NT2/D1 (cell line): ENCODE results near the gene CCR1.

Source experiments
- SUZ12 ChIP-seq: IDR thresholded peaks from 2 replicates; pipeline ENCODE4 v1.6.1; 2011; ENCODE audit not compliant: insufficient read length, insufficient read depth; ENCODE audit errors: extremely low read depth
- YY1 ChIP-seq: IDR thresholded peaks from 2 replicates; pipeline ENCODE4 v1.6.1; 2011; ENCODE audit not compliant: insufficient read length, insufficient read depth
- ZNF274 ChIP-seq: IDR thresholded peaks from 2 replicates; pipeline ENCODE4 v1.6.1; 2011; ENCODE audit warnings: mild to moderate bottlenecking, low read depth, low read length

DNA sequence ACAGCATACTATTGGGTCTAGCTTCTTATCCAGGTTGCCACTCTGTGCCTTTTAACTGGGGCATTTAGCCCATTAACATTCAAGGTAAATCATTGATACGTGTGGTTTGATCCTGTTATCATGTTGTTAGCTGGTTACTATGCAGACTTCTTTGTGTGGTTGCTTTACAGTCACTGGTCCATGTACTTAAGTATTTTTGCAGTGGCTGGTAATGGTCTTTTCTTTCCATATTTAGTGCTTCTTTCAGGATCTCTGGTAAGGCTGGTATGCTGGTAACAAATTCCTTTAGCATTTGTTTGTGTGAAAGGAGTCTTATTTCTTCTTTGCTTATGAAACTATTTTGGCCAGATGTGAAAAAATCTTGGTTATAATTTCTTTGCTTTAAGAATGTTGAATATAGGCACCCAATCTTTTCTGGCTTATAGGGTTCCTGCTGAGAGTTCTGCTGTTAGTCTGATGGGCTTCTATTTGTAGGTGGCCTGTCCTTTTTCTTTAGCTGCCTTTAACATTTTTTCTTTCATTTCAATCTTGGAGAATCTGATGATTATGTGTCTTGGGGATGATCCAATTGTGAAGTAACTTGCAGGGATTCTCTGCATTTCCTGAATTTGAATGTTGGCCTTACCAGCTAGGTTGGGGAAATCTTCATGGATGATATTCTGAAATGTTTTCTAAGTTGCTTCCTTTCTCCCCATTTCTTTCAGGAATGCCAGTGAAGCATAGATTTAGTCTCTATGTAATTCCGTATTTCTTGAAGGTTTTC lies 39.3 kb downstream of the CCR1 start:
- TF ChIP-seq ZNF274 (no peak), YY1 (no peak), SUZ12 (no peak)
